ENCODE data around the gene TMEM253.

DNA sequence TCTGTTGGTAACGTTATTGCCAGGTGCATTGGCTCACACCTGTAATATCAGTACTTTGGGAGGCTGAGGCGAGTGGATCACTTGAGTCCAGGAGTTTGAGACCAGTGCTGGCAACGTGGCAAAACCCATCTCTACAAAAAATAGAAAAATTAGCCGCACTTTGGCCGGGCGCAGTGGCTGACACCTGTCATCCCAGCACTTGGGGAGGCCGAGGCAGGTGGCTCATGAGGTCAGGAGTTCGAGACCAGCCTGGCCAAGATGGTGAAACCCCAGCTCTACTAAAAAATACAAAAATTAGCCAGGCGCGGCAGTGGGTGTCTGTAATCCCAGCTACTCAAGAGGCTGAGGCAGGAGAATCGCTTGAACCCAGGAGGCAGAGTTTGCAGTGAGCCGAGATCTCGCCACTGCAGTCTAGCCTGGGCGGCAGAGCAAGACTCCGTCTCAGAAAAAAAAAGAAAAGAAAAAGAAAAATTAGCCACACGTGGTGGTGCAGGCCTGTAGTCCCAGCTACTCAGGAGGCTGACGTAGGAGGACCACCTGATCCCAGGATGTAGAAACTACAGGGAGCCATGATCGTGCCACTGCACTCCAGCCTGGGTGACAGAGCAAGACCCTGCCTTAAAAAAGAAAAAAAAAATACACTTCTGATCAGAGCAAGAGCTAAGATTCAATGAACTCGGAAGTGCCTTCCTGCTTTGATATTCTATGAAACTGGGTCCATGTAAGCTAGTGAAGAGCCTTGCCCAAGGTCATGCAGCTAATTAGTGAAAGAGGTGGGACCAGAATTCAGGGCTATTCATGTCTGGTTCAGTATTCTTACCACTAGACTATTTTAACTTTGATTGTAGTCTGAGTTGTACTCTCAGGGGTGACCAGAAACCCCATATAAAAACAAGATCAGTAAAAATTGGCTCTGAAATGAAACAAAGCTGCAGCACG lies 47.4 kb upstream of the TMEM253 start:
- TF ChIP-seq, protein P1, sequence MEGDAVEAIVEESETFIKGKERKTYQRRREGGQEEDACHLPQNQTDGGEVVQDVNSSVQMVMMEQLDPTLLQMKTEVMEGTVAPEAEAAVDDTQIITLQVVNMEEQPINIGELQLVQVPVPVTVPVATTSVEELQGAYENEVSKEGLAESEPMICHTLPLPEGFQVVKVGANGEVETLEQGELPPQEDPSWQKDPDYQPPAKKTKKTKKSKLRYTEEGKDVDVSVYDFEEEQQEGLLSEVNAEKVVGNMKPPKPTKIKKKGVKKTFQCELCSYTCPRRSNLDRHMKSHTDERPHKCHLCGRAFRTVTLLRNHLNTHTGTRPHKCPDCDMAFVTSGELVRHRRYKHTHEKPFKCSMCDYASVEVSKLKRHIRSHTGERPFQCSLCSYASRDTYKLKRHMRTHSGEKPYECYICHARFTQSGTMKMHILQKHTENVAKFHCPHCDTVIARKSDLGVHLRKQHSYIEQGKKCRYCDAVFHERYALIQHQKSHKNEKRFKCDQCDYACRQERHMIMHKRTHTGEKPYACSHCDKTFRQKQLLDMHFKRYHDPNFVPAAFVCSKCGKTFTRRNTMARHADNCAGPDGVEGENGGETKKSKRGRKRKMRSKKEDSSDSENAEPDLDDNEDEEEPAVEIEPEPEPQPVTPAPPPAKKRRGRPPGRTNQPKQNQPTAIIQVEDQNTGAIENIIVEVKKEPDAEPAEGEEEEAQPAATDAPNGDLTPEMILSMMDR (conservative IDR thresholded peaks at IDR 0.05; ENCODE audit: low read depth, low read length): no peak
- no peak for TF ChIP-seq EZH2 (IDR thresholded peaks at IDR 0.05; ENCODE audit: borderline replicate concordance, low read depth, low read length, poor library complexity, severe bottlenecking)

Data from A673 (cell line).